MM.1S (cell line): Measurements from ENCODE around the gene PDLIM4.

Source experiments
- DNase-seq: peaks from one replicate; pipeline ENCODE4 v3.0.0-alpha.2; 2015
- H2AFZ ChIP-seq: fragments of 300-600 bp; sonication (generic); 2 replicates; pipeline ENCODE4 v1.6.0; 2016; ENCODE audit warnings: antibody characterized with exemption, low read length
- H3F3A ChIP-seq: fragments of 300-600 bp; sonication (generic); 2 replicates; pipeline ENCODE4 v1.6.1; 2016; ENCODE audit warnings: mild to moderate bottlenecking, antibody characterized with exemption, low read length, moderate library complexity, mixed read lengths; ENCODE audit not compliant: insufficient read depth
- H3K27ac ChIP-seq: fragments of 300-600 bp; sonication (generic); 2 replicates; pipeline ENCODE4 v1.5.1; 2016; ENCODE audit warnings: mild to moderate bottlenecking, low read length
- H3K27me3 ChIP-seq: fragments of 300-600 bp; sonication (generic); replicated peaks from 2 replicates; pipeline ENCODE4 v1.6.0; 2016; ENCODE audit warnings: low read length; ENCODE audit not compliant: insufficient read depth
- H3K36me3 ChIP-seq: fragments of 300-600 bp; sonication (generic); replicated peaks from 2 replicates; pipeline ENCODE4 v1.6.1; 2016; ENCODE audit warnings: mild to moderate bottlenecking, low read length, mixed read lengths; ENCODE audit not compliant: insufficient read depth
- H3K4me1 ChIP-seq: fragments of 300-600 bp; sonication (generic); 2 replicates; pipeline ENCODE4 v1.6.1; 2016; ENCODE audit warnings: low read length, mixed read lengths
- H3K4me2 ChIP-seq: fragments of 300-600 bp; sonication (generic); 2 replicates; pipeline ENCODE4 v1.6.0; 2016; ENCODE audit warnings: low read depth, low read length
- H3K4me3 ChIP-seq: fragments of 300-600 bp; sonication (generic); 2 replicates; pipeline ENCODE4 v1.5.1; 2016; ENCODE audit warnings: low read length, mixed read lengths
- H3K79me2 ChIP-seq: fragments of 300-600 bp; sonication (generic); 2 replicates; pipeline ENCODE4 v1.6.1; 2016; ENCODE audit warnings: mixed run types, low read length, mixed read lengths
- H3K9ac ChIP-seq: fragments of 300-600 bp; sonication (generic); 2 replicates; pipeline ENCODE4 v1.6.1; 2016; ENCODE audit warnings: low read length, mixed read lengths
- H3K9me2 ChIP-seq: fragments of 300-600 bp; sonication (generic); replicated peaks from 2 replicates; pipeline ENCODE4 v1.6.1; 2016; ENCODE audit warnings: mild to moderate bottlenecking, low read length, mixed read lengths; ENCODE audit not compliant: insufficient read depth
- H3K9me3 ChIP-seq: fragments of 300-600 bp; sonication (generic); replicated peaks from 2 replicates; pipeline ENCODE4 v1.6.1; 2016; ENCODE audit warnings: mild to moderate bottlenecking, low read length, mixed read lengths; ENCODE audit not compliant: insufficient read depth
- H4K20me1 ChIP-seq: fragments of 300-600 bp; sonication (generic); 2 replicates; pipeline ENCODE4 v1.6.1; 2016; ENCODE audit warnings: mild to moderate bottlenecking, low read length, moderate library complexity, mixed read lengths; ENCODE audit not compliant: insufficient read depth
- CTCF ChIP-seq: fragments of 300-600 bp; sonication (generic); IDR thresholded peaks from 2 replicates; pipeline ENCODE4 v1.5.1; 2016; ENCODE audit warnings: antibody characterized with exemption, low read length, mixed read lengths
- EZH2 ChIP-seq: fragments of 300-600 bp; sonication (generic); optimal IDR thresholded peaks from 2 replicates; pipeline ENCODE3; 2017; ENCODE audit warnings: low read depth, mild to moderate bottlenecking, antibody characterized with exemption, low read length, mixed read lengths
- EZH2phosphoT487 ChIP-seq: fragments of 300-600 bp; sonication (generic); IDR thresholded peaks from 2 replicates; pipeline ENCODE4 v1.6.1; 2018; ENCODE audit warnings: antibody characterized with exemption, low read length

The PDLIM4 gene

GRCh38 chr5:132254321-132254977, 3.0 kb upstream of the PDLIM4 start:
- Histone ChIP-seq H3K4me2 (no peak overlapping the region), H3K4me1 (no peaks in the 10 kb centered on the region), H3K9ac (no peak overlapping the region), H3K79me2 (no peaks in the 10 kb centered on the region), H3K36me3 (no peaks in the 10 kb centered on the region), H3K9me3 (no peaks in the 10 kb centered on the region), H3K27me3 (no peaks in the 10 kb centered on the region), H3K4me3 (no peak overlapping the region), H4K20me1 (no peaks in the 10 kb centered on the region), H3K27ac (no peak overlapping the region), H2AFZ (no peak overlapping the region), H3F3A (no peaks in the 10 kb centered on the region), H3K9me2 (no peaks in the 10 kb centered on the region)
- TF ChIP-seq EZH2 (no peak), CTCF (no peak), EZH2phosphoT487 (no peak)
- DNase-seq = no peak

- Histone ChIP-seq H3F3A (no peaks in the 10 kb centered on the region), H3K36me3 (no peaks in the 10 kb centered on the region), H3K4me1 (no peaks in the 10 kb centered on the region), H3K9me2 (no peaks in the 10 kb centered on the region), H3K27me3 (no peaks in the 10 kb centered on the region), H3K9ac (no peak overlapping the region), H3K79me2 (no peaks in the 10 kb centered on the region), H4K20me1 (no peaks in the 10 kb centered on the region), H3K27ac (no peak overlapping the region), H3K4me3 (no peak overlapping the region), H2AFZ (no peak overlapping the region), H3K9me3 (no peaks in the 10 kb centered on the region), H3K4me2 (no peak overlapping the region)
- DNase-seq = no peak
- TF ChIP-seq EZH2 = no peak
- TF ChIP-seq EZH2phosphoT487 = no peak
- no peak for TF ChIP-seq CTCF
These were observed 1.3 kb upstream of the PDLIM4 start for GRCh38 chr5:132256086-132256782.

- H3K36me3 ChIP-seq = no peaks in the 10 kb centered on the region
- H3K79me2 ChIP-seq = no peaks in the 10 kb centered on the region
These were observed 739 bp upstream of the PDLIM4 start for GRCh38 chr5:132256783-132257130.

More at GRCh38 chr5:132256783-132257130, 739 bp upstream of the PDLIM4 start:
- Histone ChIP-seq H3K27ac (no peak overlapping the region), H3K9me2 (no peaks in the 10 kb centered on the region), H3K4me3 (no peak overlapping the region), H3K4me2 (no peak overlapping the region), H3K9me3 (no peaks in the 10 kb centered on the region), H3F3A (no peaks in the 10 kb centered on the region), H2AFZ (no peak overlapping the region), H4K20me1 (no peaks in the 10 kb centered on the region), H3K9ac (no peak overlapping the region), H3K4me1 (no peaks in the 10 kb centered on the region), H3K27me3 (no peaks in the 10 kb centered on the region)
- TF ChIP-seq EZH2phosphoT487 = no peak
- no peak for TF ChIP-seq EZH2
- no peak for TF ChIP-seq CTCF
- no peak for DNase-seq
